SU-DHL-6 (cell line): ENCODE data around the gene C19orf25.

ENCODE experiments used
- H2AFZ ChIP-seq: fragments of 200-600 bp; sonication (generic); 2 replicates; pipeline ENCODE4 v1.6.1; 2014; ENCODE audit warnings: low read depth, mild to moderate bottlenecking, moderate library complexity, mixed read lengths, antibody characterized with exemption, low read length; ENCODE audit not compliant: severe bottlenecking
- H3F3A ChIP-seq: fragments of 200-600 bp; shearing (Covaris generic); 2 replicates; pipeline ENCODE4 v1.6.0; 2016; ENCODE audit warnings: antibody characterized with exemption, mild to moderate bottlenecking; ENCODE audit not compliant: insufficient read depth
- H3K27ac ChIP-seq: fragments of 200-600 bp; sonication (generic); 2 replicates; pipeline ENCODE4 v1.5.1; 2016; ENCODE audit warnings: low read depth, mild to moderate bottlenecking, low read length, moderate library complexity, mixed read lengths
- H3K27me3 ChIP-seq: fragments of 200-600 bp; sonication (generic), shearing (Covaris generic); 2 replicates; pipeline ENCODE4 v1.6.0; 2014; ENCODE audit warnings: mild to moderate bottlenecking, low read length
- H3K36me3 ChIP-seq: fragments of 200-600 bp; sonication (generic); 2 replicates; pipeline ENCODE4 v1.6.1; 2014; ENCODE audit warnings: mild to moderate bottlenecking, low read length, mixed read lengths
- H3K4me2 ChIP-seq: fragments of 300-600, 200-600 bp; shearing (Covaris generic), sonication (generic); 2 replicates; pipeline ENCODE4 v1.6.0; 2014; ENCODE audit warnings: low read length, low read depth, mild to moderate bottlenecking; ENCODE audit not compliant: poor library complexity, severe bottlenecking
- H3K4me3 ChIP-seq: fragments of 200-600 bp; sonication (generic); 2 replicates; pipeline ENCODE4 v1.5.1; 2014; ENCODE audit warnings: antibody characterized with exemption, low read length, mild to moderate bottlenecking, mixed read lengths; ENCODE audit not compliant: insufficient read depth, poor library complexity, severe bottlenecking
- H3K79me2 ChIP-seq: fragments of 200-600 bp; sonication (generic); 2 replicates; pipeline ENCODE4 v1.6.1; 2014; ENCODE audit warnings: mild to moderate bottlenecking, low read length, moderate library complexity; ENCODE audit not compliant: insufficient read depth
- H3K9ac ChIP-seq: fragments of 200-600 bp; sonication (generic); 2 replicates; pipeline ENCODE4 v1.7.0; 2014; ENCODE audit warnings: mild to moderate bottlenecking, low read length
- H3K9me2 ChIP-seq: fragments of 200-600 bp; sonication (generic); replicated peaks from 2 replicates; pipeline ENCODE4 v1.6.1; 2014; ENCODE audit warnings: low read length; ENCODE audit not compliant: insufficient read depth
- H3K9me3 ChIP-seq: fragments of 200-600 bp; sonication (generic); 2 replicates; pipeline ENCODE4 v1.6.1; 2014; ENCODE audit warnings: low read length, mixed read lengths; ENCODE audit not compliant: insufficient read depth
- H4K20me1 ChIP-seq: fragments of 200-600 bp; sonication (generic); 2 replicates; pipeline ENCODE4 v1.6.1; 2014; ENCODE audit warnings: low read depth, mild to moderate bottlenecking, antibody characterized with exemption, low read length, moderate library complexity, mixed read lengths
- CTCF ChIP-seq: fragments of 200-600 bp; sonication (generic); IDR thresholded peaks from one replicate; pipeline ENCODE4 v1.5.1; 2017; ENCODE audit warnings: antibody characterized with exemption, mild to moderate bottlenecking, low read length, moderate library complexity; ENCODE audit not compliant: insufficient read depth, poor library complexity, severe bottlenecking
- EZH2phosphoT487 ChIP-seq: fragments of 200-600 bp; sonication (generic), shearing (Covaris generic); conservative IDR thresholded peaks from 2 replicates; pipeline ENCODE4 v1.6.1; 2018; ENCODE audit warnings: mild to moderate bottlenecking, antibody characterized with exemption, low read length, moderate library complexity, mixed read lengths

Gene C19orf25

DNA sequence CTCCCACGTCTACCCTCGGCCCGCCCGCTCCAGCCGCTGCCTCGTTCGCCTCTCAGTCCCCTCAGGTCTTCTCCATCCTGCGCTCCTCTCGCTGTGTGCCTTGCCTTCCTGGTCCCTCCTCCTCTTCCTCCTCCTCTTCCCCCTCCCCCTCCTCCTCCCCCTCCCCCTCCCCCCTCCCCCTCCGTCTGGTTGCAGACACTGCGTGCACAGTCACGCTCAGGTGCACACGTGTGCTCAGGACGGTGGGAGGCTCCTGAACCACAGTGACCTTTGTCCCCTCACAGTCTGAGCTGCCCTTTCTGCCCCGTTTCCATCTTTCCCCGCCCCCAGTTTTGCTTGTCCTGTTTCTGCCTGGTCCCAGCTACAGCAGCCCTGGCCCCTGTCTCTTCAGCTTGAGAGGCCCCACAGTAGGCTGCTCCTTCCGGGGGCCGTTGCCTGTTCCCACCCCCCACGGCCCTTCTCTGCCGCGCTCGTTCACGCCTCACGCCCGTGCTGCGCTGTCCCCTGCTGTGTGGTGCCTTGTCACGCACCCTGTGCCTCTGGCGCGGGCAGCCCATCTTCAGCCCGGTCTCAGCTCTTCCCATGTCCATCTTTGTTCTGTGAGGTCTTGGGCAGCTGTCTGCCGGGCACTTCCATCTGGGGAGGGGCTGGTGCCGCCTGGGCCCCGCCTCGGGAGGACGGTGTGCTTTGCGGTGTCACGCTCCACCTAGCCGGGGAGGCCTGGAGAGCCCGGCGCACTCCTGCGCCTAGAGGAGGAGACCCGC, 54.6 kb downstream of the C19orf25 start:
- H3K9me3 ChIP-seq = no peaks in the 10 kb centered on the region
- H2AFZ ChIP-seq = no peak overlapping the region
- peaks cover 5% of the 10 kb centered on the region; the same call in 1 of the 2 replicates for H4K20me1 ChIP-seq
- no peaks in the 10 kb centered on the region for H3F3A ChIP-seq
- H3K36me3 ChIP-seq = peaks cover 8% of the 10 kb centered on the region; the same call in 1 of the 2 replicates
- no peaks in the 10 kb centered on the region for H3K27me3 ChIP-seq
- no peak overlapping the region for H3K4me3 ChIP-seq
- H3K9ac ChIP-seq = no peak overlapping the region
- no peak overlapping the region for H3K27ac ChIP-seq
- H3K9me2 ChIP-seq = no peaks in the 10 kb centered on the region
- no peak for TF ChIP-seq EZH2phosphoT487
- TF ChIP-seq CTCF = no peak
- peaks cover 21% of the 10 kb centered on the region for H3K79me2 ChIP-seq
- H3K4me2 ChIP-seq = no peak overlapping the region

DNA sequence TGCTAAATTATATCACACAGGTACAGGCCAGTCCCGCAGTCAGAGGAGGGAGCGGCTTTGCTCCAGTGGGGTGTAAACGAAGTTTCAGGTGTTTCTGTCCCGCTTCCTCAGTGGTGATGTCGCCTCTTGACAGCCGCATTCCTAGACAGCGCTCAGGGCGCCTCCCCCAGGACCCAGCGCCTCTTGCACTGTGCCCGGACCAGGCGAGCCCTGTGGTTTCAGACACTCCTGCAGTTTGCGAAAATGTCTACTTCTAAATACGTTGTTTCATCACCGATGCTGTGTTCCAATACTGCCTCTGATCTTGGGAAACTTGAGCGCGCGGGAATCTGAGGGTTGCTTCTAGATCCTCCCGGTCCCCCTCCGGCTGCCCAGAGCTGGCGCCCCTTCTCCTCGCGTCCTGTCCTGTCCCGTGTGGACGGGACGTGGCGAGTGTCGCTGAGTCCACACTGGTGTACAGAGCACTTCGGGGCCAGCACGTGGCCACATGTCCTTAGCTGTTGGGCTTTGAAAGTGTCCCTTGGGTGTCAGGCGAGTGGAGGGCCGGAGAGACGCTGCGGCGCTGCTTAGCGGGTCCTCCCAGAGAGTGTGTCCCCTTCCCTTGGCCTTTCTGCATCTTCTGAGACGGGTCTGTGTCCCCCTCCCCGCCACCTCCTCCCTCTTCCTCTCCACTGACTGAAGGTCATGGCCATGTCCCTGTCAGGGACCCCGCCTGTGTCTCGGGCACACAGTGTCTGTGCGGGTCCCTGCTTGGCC, 55.4 kb downstream of the C19orf25 start:
- TF ChIP-seq EZH2phosphoT487 (no peak), CTCF (no peak)
- Histone ChIP-seq H3K4me2 (no peak overlapping the region), H3K27ac (no peak overlapping the region), H3F3A (no peaks in the 10 kb centered on the region), H3K27me3 (no peaks in the 10 kb centered on the region), H3K4me3 (no peak overlapping the region), H3K36me3 (peaks cover 11% of the 10 kb centered on the region; the same call in 1 of the 2 replicates), H3K9me3 (no peaks in the 10 kb centered on the region), H3K9ac (no peak overlapping the region), H2AFZ (no peak overlapping the region), H3K79me2 (peaks cover 26% of the 10 kb centered on the region), H3K9me2 (no peaks in the 10 kb centered on the region), H4K20me1 (peaks cover 8% of the 10 kb centered on the region; the same call in 1 of the 2 replicates)
